GM21786 (cell line): ENCODE measurements around the gene PTCHD1.

Experiments used
- ATAC-seq: cut with Tn5 transposase; IDR thresholded peaks from one replicate; pipeline ENCODE4 v1.9.1; 2021; ENCODE audit not compliant: unreplicated experiment

The PTCHD1 gene

DNA sequence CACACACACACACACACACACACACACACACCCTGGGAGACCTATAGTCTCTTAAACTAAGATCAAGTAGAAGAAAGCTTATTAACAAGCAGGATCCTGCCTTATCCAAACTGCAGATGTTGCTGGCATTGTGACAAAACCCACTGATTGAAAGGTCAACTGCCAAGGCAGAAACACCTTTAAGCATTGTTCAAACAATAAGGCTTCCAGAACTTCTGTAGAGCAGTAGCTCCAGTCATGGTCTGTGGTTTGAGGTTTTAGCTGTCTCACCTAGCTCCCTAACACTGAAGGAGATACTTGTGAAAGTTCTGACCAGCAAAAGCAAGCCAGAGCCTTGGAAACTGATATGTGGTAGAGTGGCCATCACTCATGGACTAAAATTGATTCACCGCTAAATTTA, 59.8 kb downstream of the PTCHD1 start:
- ATAC-seq, result no peak

- ATAC-seq, result no peak
These were observed 61.6 kb downstream of the PTCHD1 start for GRCh38 chrX:23396263-23396662.

GRCh38 chrX:23398570-23398969, 63.9 kb downstream of the PTCHD1 start:
- ATAC-seq, result no peak

DNA sequence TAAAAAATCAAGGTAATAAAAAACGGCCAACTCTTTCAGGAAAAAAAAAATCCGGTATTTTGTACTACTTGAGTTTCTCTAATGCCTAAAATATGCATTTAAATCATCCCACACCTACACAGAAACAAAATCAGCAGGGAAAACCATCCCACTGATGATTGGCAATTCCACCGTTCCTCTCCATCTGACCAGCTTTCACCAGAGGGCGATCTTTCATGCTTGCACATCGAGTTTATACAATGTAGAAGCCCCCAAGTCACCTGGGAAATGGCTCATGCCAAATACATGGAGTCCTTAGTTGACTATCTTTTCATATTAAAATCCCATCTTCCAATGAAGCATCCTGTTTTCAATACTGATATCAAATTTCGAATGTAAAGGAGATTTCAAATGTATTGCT, 69.2 kb downstream of the PTCHD1 start:
- ATAC-seq, result no peak

DNA sequence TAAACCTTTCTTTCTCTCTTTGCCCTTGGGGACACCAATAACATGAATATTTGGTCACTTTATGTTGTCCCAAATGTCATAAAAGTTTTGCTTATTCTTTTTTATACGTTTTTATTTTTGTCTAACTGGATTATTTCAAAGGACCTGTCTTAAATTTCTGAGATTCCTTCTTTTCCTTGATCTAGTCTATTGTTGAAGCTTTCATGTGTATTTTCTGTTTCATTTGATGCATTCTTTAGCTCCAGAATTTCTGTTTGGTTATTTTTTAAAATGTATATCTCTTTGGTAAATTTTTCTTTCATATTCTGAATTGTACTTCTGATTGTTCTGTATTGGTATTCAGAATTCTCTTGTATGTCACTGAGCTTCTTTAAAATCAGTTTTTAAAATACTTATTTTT, 88.3 kb downstream of the PTCHD1 start:
- no peak for ATAC-seq

DNA sequence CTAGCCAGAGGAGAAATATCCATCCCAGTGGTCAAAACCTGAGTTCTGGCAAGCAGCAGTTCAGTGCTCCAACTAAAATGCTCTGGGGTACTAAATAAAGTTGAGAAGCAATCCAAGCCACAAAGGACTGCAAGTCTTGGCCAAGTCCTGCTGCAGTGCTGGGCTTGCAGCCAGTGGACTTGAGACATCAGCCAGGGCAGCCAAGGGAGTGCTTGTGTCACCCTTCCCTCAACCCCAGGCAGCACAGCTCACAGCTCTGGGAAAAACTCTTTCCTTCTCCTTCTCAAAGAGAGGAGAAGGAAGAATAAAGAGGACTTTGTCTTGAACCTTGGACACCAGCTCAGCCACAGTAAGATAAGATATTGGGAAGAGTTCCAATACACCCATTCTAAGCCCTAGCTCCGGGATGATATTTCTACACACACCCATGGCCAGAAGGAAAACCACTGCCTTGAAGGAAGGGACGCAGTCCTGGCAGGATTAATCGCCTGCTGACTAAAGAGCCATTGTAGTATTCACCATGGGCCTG, 99.8 kb downstream of the PTCHD1 start:
- ATAC-seq, result no peak

DNA sequence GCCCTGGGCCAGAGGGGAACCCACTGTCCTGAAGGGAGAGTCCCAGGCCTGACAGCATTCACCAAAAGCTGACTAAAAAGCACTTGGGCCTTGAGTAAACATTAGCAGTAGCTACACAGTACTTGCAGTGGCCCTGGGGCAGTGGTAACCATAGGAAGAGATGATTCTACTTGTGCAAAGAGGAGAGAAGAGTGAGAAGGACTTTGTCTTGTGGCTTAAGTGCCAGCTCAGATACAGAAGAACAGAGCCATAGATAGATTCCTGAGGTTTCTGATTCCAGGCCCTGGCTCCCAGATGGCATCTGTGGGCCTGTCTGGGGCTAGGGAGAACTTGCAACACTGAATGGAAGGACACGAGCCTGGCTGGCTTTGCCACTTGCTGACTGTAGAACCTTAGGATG, 100.5 kb downstream of the PTCHD1 start:
- no peak for ATAC-seq

- no peak for ATAC-seq
These were observed 100.9 kb downstream of the PTCHD1 start for GRCh38 chrX:23435575-23435974.

DNA sequence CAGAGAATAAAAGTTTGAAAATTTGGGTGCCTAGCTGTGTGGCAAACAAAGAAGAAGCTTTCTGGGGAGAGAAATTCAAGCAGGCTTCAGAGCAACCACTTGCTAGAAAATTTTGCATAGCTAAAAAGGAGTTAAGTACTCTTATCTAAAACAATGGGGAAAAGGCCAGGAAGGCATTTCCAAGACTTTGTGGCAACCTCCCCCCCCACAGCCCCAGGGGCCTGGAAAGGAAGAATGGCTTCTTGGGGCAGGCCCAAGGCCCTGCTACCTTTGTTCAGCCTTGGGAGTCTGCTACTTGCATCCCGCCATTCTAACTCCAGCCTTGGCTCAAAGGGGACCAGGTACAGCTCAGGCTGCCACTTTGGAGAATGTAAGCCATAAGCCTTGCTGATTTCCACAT, 102.2 kb downstream of the PTCHD1 start:
- ATAC-seq, result no peak

DNA sequence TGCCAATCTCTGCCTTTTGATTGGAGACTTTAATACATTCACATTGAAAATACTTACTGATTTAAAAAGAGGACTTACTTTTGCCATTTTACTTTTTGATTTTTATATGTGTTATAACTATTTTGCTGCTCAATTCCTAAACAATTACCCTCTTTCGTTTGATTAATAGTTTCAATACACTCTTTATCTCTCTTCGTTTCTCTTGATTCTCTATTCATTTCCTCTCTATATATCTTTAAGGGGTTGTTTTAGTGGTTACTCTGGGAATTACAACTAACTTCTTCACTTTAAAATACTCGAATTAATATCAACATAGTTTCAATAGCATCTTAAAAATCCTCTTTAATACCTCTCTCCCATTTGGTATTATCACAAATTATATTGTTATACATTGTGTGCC, 116.6 kb downstream of the PTCHD1 start:
- ATAC-seq, result no peak
